Astrocyte of the spinal cord (primary cell): ENCODE measurements around the gene MEIOB.

Experiments
- DNase-seq: peaks from one replicate; pipeline ENCODE4 v3.0.0; 2011; ENCODE audit warnings: low read depth, low spot score
- H3K4me3 ChIP-seq: 2 replicates; pipeline ENCODE4 v1.5.1; 2011; ENCODE audit warnings: low read depth, mild to moderate bottlenecking, low read length, moderate library complexity
- in situ Hi-C: cut with HindIII; loops from 2 replicates; pipeline ENCODE4 v1.10.0; 2017; ENCODE audit warnings: low sequenced_read_pairs
- TF ChIP-seq, protein P1 (sequence below): IDR thresholded peaks from 2 replicates; pipeline ENCODE4 v1.5.1; 2012; ENCODE audit warnings: low read depth, mild to moderate bottlenecking, low read length, inconsistent platforms

The MEIOB gene

DNA sequence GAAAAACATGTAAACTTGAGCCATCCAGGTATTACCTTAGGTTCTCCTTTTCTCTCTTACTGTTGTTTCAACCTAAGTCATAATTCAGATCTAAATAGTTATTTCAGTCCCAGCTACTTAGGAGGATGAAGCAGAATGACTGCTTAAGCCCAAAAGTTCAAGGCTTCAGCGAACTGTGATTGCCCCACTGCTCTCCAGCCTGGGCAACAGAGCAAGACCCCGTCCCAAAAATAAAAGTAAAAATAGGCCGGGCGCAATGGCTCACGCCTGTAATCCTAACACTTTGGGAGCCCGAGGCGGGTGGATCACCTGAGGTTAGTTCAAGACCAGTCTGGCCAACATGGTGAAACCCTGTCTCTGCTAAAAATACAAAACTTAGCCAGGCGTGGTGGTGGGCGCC, 9.6 kb downstream of the MEIOB start:
- TF ChIP-seq, protein P1, sequence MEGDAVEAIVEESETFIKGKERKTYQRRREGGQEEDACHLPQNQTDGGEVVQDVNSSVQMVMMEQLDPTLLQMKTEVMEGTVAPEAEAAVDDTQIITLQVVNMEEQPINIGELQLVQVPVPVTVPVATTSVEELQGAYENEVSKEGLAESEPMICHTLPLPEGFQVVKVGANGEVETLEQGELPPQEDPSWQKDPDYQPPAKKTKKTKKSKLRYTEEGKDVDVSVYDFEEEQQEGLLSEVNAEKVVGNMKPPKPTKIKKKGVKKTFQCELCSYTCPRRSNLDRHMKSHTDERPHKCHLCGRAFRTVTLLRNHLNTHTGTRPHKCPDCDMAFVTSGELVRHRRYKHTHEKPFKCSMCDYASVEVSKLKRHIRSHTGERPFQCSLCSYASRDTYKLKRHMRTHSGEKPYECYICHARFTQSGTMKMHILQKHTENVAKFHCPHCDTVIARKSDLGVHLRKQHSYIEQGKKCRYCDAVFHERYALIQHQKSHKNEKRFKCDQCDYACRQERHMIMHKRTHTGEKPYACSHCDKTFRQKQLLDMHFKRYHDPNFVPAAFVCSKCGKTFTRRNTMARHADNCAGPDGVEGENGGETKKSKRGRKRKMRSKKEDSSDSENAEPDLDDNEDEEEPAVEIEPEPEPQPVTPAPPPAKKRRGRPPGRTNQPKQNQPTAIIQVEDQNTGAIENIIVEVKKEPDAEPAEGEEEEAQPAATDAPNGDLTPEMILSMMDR: no peak
- DNase-seq: no peak
- in situ Hi-C loops: no loop called here
- H3K4me3 ChIP-seq: no peak overlapping the region

GRCh38 chr16:1861730-1862129, 10.2 kb downstream of the MEIOB start:
- TF ChIP-seq, protein P1: no peak
- no peak for DNase-seq
- H3K4me3 ChIP-seq: no peak overlapping the region
- in situ Hi-C loops: no loop called here

DNA sequence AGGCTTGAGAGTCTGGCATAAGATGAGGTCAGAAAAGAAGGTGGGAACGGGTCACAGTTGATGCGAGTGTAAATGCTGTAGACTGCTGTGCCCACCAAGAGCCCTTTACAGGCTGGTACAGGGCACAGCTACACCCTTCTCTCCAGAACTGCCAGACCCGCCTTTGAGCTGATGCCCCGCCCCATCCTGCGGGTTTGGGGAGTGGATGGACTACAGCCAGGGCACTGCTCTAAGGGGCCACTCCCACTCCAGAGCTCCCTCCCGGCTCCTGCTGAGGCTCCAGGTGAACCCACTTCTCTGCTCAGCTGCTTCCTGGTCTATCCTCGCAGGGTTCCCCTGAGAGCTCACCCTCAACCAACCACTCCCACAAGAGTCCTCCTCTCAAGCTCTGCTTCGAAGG, 12.3 kb downstream of the MEIOB start:
- TF ChIP-seq, protein P1: no peak
- in situ Hi-C loops: no loop called here
- no peak for DNase-seq

DNA sequence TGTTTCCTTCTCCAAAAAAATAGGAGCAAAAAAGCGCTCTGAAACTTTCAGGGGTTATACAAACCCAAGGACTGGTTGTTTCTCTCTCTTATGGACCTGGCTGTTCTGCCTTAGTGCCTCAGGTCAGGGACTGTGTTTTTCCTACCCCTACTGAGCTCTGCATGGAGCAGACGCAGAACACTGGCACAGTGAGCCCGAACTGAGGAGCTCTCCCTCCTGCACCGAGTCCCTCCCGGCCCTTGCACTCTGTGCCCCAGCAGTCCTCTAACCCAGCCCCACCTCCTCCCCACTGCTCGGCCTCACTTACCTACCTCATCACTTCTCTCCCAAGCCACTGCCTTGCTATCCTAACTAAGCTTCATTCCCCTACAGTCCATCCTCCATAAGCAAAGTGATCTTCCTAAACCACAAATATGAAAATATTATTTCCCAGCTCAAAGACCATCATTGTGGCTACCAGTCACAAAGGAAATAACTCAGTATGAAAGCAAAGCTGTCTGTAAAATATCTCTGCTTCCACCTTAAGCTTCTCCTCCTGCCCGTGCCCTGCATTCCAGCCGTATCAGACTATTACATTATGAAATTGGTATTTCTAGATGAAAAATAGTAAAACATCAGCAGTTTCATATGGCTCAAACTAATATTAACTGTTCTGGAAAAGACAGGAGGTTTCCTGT, 13.6 kb downstream of the MEIOB start:
- DNase-seq: peak; percentile 27
- no peak overlapping the region for H3K4me3 ChIP-seq
- in situ Hi-C loops: no loop called here
- TF ChIP-seq, protein P1: no peak

More for the DNA sequence above, 12.3 kb downstream of the MEIOB start:
- H3K4me3 ChIP-seq: no peak overlapping the region

DNA sequence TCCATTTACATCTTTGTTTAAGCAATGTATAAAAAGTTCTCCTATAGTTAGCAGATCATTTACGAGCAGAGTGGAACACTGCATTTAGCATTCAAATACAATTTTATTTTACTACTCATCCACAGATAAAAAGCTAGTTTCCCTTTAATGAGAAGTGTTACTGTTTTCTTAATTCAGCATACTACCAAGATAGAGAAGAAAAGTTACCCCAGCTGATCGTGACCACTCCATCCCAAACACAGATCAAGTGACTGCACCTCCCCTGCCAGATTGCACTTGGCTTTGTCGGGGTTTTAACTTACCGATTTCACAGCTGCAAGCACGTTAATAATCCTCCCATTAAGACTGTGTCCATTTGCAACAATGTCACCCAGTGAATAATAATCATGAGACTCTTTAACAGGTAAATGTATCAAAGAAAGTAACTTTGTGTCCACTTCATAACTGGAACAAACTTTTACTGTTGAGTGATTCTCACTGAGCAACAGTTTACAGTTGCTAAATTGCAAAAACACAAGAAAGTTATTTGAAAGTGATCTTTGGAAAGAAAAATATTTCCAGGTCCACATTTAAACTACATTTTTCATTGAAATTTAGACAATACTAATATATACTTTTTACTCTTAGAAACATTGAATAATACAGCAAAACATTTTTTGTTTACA, 14.4 kb downstream of the MEIOB start:
- in situ Hi-C loops: no loop called here
- no peak for DNase-seq
- TF ChIP-seq, protein P1: no peak
- no peak overlapping the region for H3K4me3 ChIP-seq

- no peak for DNase-seq
- in situ Hi-C loops: no loop called here
- TF ChIP-seq, protein P1: no peak
Observed at GRCh38 chr16:1851793-1852192, 20.2 kb downstream of the MEIOB start.

More at GRCh38 chr16:1851793-1852192, 20.2 kb downstream of the MEIOB start:
- no peak overlapping the region for H3K4me3 ChIP-seq
